ENCODE measurements around the gene MPG. TPM values are rescaled to one million over a fixed set of nuclear protein-coding genes. Genes with fewer than 3 reads are reported as not detected.

Gene MPG
- polyA plus RNA-seq, 1 experiment = 47.3 TPM

DNA sequence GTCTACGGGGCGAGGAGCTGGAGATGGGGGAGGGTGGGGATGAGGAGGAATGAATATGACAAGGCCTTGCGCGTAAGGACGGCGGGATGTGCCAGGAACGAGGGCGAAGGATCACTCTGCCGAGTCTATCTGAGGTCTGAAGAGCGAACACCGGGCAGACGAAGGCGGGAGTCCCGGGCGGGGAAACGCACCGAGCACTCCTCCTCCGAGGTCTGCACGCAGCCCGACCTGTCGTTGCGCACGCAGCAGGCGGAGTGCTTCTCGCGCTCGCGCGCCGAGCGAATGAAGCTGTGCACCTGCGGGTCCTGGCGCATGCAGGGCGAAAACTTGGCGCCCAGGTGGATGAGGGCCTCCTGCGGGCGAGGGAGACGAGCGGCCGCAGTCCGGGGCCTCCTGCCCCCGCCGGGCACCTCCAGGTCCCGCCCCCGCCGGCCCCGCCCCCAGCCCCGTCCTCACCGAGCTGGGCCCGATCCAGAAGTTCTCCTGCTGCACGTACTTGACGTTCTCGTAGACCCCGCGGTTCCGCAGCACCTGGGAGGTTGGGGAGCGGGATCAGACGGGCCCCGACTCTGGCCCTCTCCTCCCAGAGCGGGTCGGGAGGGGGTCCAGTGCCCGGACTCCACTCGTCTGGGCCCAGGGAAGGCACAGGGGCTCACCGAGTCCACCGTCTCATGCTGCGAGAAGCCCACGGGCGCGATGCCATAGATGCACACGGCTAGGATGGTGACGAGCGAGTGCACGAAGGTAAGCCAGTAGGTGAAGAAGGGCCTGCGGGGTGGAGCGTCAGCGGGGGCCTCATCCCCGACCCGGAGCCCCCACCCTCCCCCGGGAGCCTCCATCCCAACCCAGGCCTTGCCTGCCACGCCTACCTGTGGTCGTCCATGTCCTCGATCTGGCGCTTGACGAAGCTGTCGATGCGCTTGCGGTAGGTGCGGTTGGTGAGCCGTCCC lies 16.8 kb upstream of the MPG start:
- DNase-seq (ENCODE audit: low read depth, low spot score) = no peak
- CTCF ChIA-PET = no interaction called here
- TF ChIP-seq, protein P1, sequence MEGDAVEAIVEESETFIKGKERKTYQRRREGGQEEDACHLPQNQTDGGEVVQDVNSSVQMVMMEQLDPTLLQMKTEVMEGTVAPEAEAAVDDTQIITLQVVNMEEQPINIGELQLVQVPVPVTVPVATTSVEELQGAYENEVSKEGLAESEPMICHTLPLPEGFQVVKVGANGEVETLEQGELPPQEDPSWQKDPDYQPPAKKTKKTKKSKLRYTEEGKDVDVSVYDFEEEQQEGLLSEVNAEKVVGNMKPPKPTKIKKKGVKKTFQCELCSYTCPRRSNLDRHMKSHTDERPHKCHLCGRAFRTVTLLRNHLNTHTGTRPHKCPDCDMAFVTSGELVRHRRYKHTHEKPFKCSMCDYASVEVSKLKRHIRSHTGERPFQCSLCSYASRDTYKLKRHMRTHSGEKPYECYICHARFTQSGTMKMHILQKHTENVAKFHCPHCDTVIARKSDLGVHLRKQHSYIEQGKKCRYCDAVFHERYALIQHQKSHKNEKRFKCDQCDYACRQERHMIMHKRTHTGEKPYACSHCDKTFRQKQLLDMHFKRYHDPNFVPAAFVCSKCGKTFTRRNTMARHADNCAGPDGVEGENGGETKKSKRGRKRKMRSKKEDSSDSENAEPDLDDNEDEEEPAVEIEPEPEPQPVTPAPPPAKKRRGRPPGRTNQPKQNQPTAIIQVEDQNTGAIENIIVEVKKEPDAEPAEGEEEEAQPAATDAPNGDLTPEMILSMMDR (IDR thresholded peaks at IDR 0.05; ENCODE audit: low read depth, low read length) = no peak
- POLR2A ChIA-PET = interaction anchor here (0.5 to 1.3 kb wide), 2 partner anchors 11 to 13 kb away, joined by 4 to 5 read pairs; partner anchors contain the start of gene RHBDF1
- Histone ChIP-seq H3K27ac (ENCODE audit: low read depth, low read length) (no peak overlapping the region), H3K4me3 (ENCODE audit: low read depth, low read length) (no peak overlapping the region), H3K27me3 (ENCODE audit: control insufficient read depth, insufficient read depth, low read length) (no peaks in the 10 kb centered on the region), H3K9me3 (ENCODE audit: control insufficient read depth, insufficient read depth, low read length) (no peaks in the 10 kb centered on the region; the same call in 1 of the 2 replicates)

DNA sequence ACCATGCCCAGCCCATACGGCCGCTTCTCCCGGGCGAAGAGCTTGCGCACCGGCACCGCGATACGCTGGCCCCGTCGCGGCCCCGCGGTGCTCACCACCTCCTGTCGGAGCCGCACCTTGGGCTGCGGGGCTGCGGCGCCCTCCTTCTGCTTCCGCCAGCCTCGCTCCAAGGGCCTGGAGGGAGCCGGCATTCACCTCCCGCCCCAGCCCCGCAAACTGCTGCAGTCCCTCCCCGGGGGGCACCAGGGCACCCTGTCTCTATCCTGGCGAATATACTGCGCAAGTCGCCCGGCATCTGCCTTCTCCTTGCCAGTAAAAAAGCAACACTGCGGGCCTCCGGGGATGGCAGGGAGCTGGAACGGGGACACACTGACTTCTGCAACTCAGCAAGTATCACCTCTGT lies 16.1 kb upstream of the MPG start:
- Histone ChIP-seq H3K9me3 (ENCODE audit: control insufficient read depth, insufficient read depth, low read length) (no peaks in the 10 kb centered on the region; the same call in 1 of the 2 replicates), H3K4me3 (ENCODE audit: low read depth, low read length) (no peak overlapping the region), H3K27me3 (ENCODE audit: control insufficient read depth, insufficient read depth, low read length) (no peaks in the 10 kb centered on the region), H3K27ac (ENCODE audit: low read depth, low read length) (no peak overlapping the region)
- TF ChIP-seq, protein P1 (IDR thresholded peaks at IDR 0.05; ENCODE audit: low read depth, low read length) = no peak
- ChIA-PET POLR2A (interaction anchor here (0.5 kb wide), 1 partner anchor 13 kb away, joined by 5 read pairs; no protein-coding TSS in a partner anchor), CTCF (interaction anchor here (12.2 kb wide), 1 partner anchor 34 kb away, joined by 242 read pairs; no protein-coding TSS in a partner anchor)
- no peak for DNase-seq (ENCODE audit: low read depth, low spot score)

DNA sequence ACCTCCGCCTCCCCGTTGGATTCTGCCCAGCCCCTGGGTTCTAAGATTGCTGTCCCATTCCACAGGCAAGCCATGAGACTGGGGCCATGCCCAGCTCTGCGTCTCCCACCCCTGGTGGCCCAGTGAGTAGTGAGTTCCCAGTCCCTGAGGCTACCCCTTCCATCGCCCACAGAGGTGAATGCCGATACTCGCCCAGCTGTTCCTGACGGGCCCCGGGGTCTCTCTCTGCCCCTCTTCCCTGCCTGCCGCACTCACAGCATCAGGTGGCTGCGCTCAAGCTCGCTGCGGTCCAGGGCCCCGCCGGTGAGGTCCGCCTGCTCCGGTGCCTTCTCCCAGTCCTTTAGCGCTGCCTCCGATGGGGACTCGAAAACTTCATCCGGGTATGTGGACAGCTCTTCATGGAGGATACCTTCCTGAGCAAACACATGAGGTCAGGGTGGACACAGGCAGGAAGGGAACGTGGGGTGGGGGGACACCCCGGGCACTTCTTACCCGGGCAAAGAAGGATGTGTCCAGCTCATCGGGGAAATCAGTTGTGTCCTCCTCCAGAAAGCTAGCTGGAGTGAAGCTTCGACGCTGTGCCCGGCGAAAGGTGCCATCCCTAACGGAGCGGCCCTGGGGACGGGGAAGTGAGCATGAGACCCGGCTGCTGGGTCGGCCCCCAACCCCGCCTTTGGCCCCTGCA lies 15.6 kb upstream of the MPG start:
- H3K4me3 ChIP-seq (ENCODE audit: low read depth, low read length) = no peak overlapping the region
- no peaks in the 10 kb centered on the region; the same call in 1 of the 2 replicates for H3K9me3 ChIP-seq (ENCODE audit: control insufficient read depth, insufficient read depth, low read length)
- no peak overlapping the region for H3K27ac ChIP-seq (ENCODE audit: low read depth, low read length)
- TF ChIP-seq, protein P1 (IDR thresholded peaks at IDR 0.05; ENCODE audit: low read depth, low read length) = no peak
- no peaks in the 10 kb centered on the region for H3K27me3 ChIP-seq (ENCODE audit: control insufficient read depth, insufficient read depth, low read length)
- CTCF ChIA-PET = interaction anchor here (0.6 to 12.2 kb wide), 3 partner anchors 34 to 300 kb away, joined by 3 to 242 read pairs (median 4); no protein-coding TSS in a partner anchor
- POLR2A ChIA-PET = no interaction called here
- DNase-seq (ENCODE audit: low read depth, low spot score) = no peak

DNA sequence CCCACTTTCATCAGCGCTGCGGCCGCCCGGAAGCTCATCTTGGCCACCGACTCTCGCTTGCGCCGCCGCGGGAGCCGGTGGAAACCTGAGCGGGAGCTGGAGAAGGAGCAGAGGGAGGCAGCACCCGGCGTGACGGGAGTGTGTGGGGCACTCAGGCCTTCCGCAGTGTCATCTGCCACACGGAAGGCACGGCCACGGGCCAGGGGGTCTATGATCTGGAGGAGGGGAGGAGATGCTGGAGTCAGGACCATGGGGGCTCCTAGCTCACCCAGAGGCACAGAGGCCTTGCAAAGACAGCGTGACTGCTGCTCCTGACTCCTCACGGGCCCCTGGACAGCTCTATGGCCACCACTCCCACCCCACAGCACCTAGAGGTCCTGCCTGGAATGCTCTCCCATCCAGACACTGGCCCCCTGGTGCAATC lies 15.0 kb upstream of the MPG start:
- H3K27me3 ChIP-seq (ENCODE audit: control insufficient read depth, insufficient read depth, low read length) = no peaks in the 10 kb centered on the region
- POLR2A ChIA-PET = interaction anchor here (0.6 to 1.0 kb wide), 2 partner anchors 31 to 35 kb away, joined by 3 read pairs; no protein-coding TSS in a partner anchor
- DNase-seq (ENCODE audit: low read depth, low spot score) = no peak
- H3K9me3 ChIP-seq (ENCODE audit: control insufficient read depth, insufficient read depth, low read length) = no peaks in the 10 kb centered on the region; the same call in 1 of the 2 replicates
- H3K27ac ChIP-seq (ENCODE audit: low read depth, low read length) = no peak overlapping the region
- no peak overlapping the region for H3K4me3 ChIP-seq (ENCODE audit: low read depth, low read length)
- CTCF ChIA-PET = interaction anchor here (0.6 to 12.2 kb wide), 3 partner anchors 33 to 300 kb away, joined by 3 to 242 read pairs (median 4); no protein-coding TSS in a partner anchor
- TF ChIP-seq, protein P1 (IDR thresholded peaks at IDR 0.05; ENCODE audit: low read depth, low read length) = no peak
